LNCaP clone FGC (cell line): ENCODE measurements around the gene KIF3C.

Source experiments
- DNase-seq: peaks from one replicate; pipeline ENCODE4 v3.0.0-alpha.2; 2011; ENCODE audit warnings: low read depth
- H3K4me3 ChIP-seq: 2 replicates; pipeline ENCODE4 v1.5.1; 2011; ENCODE audit warnings: mild to moderate bottlenecking, low read depth, low read length, control low read depth
- TF ChIP-seq, protein P1 (sequence below): IDR thresholded peaks from 2 replicates; pipeline ENCODE4 v1.5.1; 2012; ENCODE audit warnings: mild to moderate bottlenecking; ENCODE audit not compliant: control insufficient read depth, insufficient read depth; ENCODE audit errors: extremely low read depth

The KIF3C gene

DNA sequence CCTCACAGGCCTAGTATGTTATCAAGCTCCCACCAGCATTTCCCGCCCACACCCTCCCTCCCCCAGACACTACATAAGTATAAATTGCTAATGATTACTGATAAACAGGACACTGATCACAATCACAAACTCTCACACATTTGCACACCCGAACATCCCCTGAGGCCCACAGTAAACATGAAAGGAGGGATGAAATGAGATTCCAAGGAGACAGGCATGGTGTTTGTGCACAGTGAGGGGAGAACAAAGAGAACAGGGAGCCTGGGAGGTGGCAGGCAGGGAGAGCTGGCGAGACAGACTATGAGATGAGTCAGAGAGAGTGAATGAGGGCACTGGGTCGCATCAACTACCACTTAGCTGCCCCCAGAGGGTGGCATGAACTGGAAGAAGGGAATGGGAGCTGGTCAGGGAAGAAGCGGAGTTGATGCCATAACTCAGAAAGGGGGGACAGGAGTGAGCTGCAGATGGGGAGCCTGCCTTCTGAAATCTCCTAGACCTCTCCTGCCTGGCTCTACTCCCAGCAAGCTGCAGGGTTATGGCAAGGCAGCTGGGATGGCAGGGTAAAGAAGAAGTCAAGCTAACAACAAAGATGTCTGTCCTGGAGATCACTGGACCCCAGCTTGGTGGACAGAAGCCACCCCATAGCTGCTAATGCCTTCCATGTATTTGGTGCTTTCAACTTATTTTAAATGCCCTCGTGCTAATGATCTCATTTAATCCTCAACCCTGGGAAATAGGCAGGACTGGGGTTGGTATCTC lies 5.1 kb downstream of the KIF3C start:
- no peak overlapping the region for H3K4me3 ChIP-seq
- TF ChIP-seq, protein P1, sequence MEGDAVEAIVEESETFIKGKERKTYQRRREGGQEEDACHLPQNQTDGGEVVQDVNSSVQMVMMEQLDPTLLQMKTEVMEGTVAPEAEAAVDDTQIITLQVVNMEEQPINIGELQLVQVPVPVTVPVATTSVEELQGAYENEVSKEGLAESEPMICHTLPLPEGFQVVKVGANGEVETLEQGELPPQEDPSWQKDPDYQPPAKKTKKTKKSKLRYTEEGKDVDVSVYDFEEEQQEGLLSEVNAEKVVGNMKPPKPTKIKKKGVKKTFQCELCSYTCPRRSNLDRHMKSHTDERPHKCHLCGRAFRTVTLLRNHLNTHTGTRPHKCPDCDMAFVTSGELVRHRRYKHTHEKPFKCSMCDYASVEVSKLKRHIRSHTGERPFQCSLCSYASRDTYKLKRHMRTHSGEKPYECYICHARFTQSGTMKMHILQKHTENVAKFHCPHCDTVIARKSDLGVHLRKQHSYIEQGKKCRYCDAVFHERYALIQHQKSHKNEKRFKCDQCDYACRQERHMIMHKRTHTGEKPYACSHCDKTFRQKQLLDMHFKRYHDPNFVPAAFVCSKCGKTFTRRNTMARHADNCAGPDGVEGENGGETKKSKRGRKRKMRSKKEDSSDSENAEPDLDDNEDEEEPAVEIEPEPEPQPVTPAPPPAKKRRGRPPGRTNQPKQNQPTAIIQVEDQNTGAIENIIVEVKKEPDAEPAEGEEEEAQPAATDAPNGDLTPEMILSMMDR: no peak
- DNase-seq: no peak

DNA sequence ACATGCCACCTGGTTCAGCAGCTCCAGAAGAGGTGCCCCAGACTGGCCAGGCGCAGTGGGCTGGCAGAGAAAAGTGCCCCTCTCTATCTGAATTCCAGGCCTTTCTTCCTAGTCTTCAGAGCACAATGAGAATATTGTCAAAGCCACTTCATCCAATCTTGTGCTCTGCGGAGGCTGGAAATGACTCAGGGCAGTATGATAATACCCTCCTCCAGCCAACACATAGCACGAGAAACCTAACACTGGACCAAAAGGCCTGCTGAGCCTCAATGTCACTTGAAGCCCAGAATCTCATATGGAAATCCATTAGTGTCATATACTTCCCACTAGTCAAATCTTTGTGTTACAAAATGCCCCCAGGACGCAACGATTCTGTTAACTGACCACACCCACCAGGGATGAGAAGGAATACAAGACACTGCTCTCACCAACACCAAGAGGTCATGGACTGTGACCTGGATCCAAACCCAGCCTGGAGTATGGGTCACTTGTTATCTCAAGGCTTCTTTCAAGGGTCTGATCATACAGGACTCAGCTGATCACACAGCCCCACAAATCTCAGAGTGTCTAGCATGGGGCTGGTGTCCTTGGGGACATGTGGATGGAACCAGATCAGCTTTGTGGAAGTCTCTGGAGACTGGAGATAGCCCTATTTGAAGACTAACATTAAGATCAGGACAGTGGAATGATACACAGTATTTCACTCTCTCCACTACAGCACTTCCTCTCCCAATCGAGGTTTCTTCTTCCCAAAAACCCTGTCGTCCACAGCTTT lies 10.1 kb downstream of the KIF3C start:
- no peak overlapping the region for H3K4me3 ChIP-seq
- TF ChIP-seq, protein P1: no peak
- DNase-seq: no peak

DNA sequence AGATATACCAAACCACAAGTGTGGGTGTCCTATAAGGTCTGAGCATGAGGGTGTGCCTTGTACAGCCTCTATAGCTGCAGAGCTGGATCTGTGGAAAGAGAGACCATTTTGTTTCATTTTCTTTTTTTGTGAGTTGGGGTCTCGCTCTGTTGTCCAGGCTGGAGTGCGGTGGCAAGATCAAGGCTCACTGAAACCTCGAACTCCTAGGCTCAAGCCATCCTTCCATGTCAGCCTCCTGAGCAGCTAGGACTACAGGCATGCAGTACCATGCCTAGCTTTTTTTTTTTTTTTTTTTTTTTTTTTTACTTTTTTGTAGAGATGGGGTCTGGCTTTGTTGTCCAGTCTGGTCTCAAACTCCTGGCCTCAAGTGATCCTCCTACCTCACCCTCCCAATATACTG lies 10.7 kb downstream of the KIF3C start:
- H3K4me3 ChIP-seq: no peak overlapping the region
- DNase-seq: no peak
- TF ChIP-seq, protein P1: no peak

DNA sequence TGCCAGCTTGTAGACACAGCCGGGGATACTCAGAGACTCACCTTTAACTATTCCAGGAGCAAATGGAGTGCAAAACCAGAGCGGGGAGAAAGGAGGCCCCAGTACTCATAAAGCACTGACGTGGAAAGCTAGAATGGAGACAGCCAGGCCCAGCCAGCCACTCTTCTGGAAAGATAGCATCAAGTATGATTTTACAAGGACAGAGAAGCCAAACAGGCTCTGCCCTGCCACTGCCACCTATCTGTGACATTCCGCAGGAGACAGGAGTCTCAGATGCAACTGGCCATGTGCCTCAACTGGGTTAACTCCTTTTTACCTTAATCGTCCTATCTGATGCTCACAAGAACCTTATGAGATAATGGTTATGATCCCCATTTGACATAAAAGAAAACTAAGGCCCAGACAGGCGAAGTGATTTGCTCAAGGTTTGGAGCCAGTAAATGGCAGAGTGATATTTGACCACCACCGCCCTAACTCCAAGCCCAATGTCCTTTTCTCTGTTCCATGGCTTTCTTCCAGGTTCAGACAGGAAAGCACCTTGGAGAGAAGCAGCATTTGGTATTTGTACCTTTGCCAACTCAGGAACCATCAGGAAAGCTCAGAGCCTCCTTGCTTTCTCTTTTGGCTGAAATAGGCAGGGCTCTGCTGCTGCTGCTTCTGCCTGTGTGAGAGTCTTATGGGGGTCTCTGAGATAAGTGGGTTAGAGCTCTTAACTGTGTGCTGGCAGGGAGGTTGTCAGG lies 15.6 kb downstream of the KIF3C start:
- TF ChIP-seq, protein P1: peak; percentile 67
- H3K4me3 ChIP-seq: no peak overlapping the region
- peak; percentile 88 for DNase-seq

DNA sequence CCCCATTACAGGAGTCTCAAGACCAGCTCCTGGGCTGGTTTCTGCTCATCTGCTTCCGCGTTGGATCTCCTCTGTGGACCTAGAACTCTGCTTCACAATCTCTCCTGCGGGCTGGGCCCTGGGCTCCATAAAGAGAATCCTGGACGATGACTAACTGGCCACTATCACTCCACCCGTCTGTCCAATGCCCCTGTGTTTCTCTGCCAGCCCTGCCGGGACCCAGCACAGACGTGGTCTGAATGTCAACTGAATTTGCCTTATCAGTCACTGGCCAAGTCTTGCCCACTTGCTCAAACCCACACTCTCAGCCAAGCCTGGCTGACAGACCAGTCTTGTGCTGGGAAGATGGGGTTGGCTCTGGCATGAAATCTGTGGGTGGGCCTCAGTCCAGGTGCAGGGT lies 17.4 kb downstream of the KIF3C start:
- no peak overlapping the region for H3K4me3 ChIP-seq
- TF ChIP-seq, protein P1: no peak
- DNase-seq: no peak

DNA sequence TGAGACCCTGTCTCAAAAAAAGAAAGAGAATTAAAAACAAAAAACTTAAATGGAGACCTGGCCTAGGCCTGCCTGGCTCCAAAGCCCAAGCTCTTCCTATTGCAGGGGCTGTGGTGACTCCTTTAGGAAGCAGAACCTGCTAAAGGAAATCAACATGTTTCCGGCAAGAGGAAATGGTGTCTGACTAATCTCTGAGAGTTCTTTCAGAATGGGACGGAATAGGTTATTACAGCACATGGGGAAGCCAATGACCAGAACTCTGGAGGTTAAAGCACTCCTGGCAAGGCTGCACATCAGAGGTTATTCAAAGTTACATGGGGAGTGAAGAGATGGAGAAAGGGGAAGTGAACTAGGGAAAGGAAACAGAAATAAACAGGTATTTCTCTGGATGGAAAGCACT lies 21.4 kb downstream of the KIF3C start:
- H3K4me3 ChIP-seq: no peak overlapping the region
- TF ChIP-seq, protein P1: no peak
- DNase-seq: no peak
